ENCODE results near the gene SPTBN1.

Gene SPTBN1

GRCh38 chr2:54630858-54631497, 174.9 kb downstream of the SPTBN1 start:
- DNase-seq (ENCODE audit: low read depth in 3 of 3) = no peak

GRCh38 chr2:54631755-54632154, 175.6 kb downstream of the SPTBN1 start:
- no peak for DNase-seq (ENCODE audit: low read depth in 3 of 3)

GRCh38 chr2:54632733-54633692, 176.9 kb downstream of the SPTBN1 start:
- no peak for DNase-seq (ENCODE audit: low read depth in 3 of 3)

GRCh38 chr2:54634021-54634420, 177.9 kb downstream of the SPTBN1 start:
- no peak for DNase-seq (ENCODE audit: low read depth in 3 of 3)

GRCh38 chr2:54634564-54635511, 178.7 kb downstream of the SPTBN1 start:
- no peak for DNase-seq (ENCODE audit: low read depth in 3 of 3)

GRCh38 chr2:54635554-54636152, 179.5 kb downstream of the SPTBN1 start:
- DNase-seq (ENCODE audit: low read depth in 3 of 3) = no peak

GRCh38 chr2:54636415-54637139, 180.4 kb downstream of the SPTBN1 start:
- no peak for DNase-seq (ENCODE audit: low read depth in 3 of 3)

- DNase-seq (ENCODE audit: low read depth in 3 of 3) = no peak
These were observed 182.0 kb downstream of the SPTBN1 start for GRCh38 chr2:54638103-54638502.

- no peak for DNase-seq (ENCODE audit: low read depth in 3 of 3)
These were observed 182.7 kb downstream of the SPTBN1 start for GRCh38 chr2:54638774-54639187.

- no peak for DNase-seq (ENCODE audit: low read depth in 3 of 3)
These were observed 183.5 kb downstream of the SPTBN1 start for GRCh38 chr2:54639609-54640008.

GRCh38 chr2:54640834-54641540, 184.9 kb downstream of the SPTBN1 start:
- DNase-seq (ENCODE audit: low read depth in 3 of 3) = no peak

GRCh38 chr2:54641988-54642387, 185.9 kb downstream of the SPTBN1 start:
- DNase-seq (ENCODE audit: low read depth in 3 of 3) = no peak

- no peak for DNase-seq (ENCODE audit: low read depth in 3 of 3)
These were observed 186.7 kb downstream of the SPTBN1 start for GRCh38 chr2:54642677-54643430.

- DNase-seq (ENCODE audit: low read depth in 3 of 3) = no peak
These were observed 188.1 kb downstream of the SPTBN1 start for GRCh38 chr2:54644236-54644635.

- DNase-seq (ENCODE audit: low read depth in 3 of 3) = no peak
These were observed 190.2 kb downstream of the SPTBN1 start for GRCh38 chr2:54646170-54646927.

GRCh38 chr2:54648256-54648655, 192.1 kb downstream of the SPTBN1 start:
- DNase-seq (ENCODE audit: low read depth in 3 of 3) = no peak

GRCh38 chr2:54649191-54649590, 193.1 kb downstream of the SPTBN1 start:
- DNase-seq (ENCODE audit: low read depth in 3 of 3) = no peak

GRCh38 chr2:54649633-54650032, 193.5 kb downstream of the SPTBN1 start:
- DNase-seq (ENCODE audit: low read depth in 3 of 3) = no peak

- no peak for DNase-seq (ENCODE audit: low read depth in 3 of 3)
These were observed 194.5 kb downstream of the SPTBN1 start for GRCh38 chr2:54650612-54651011.

All from stimulated activated CD4-positive, alpha-beta T cell treated with anti-CD3 and anti-CD28 coated beads, TNF-alpha, amount 100 ng/mL, for 48 hours (primary cell).